Hematopoietic multipotent progenitor cell treated with erythropoietin and hydrocortisone succinate and interleukin-3 and kit ligand, for 8 days (in vitro differentiated cells): Measurements from ENCODE around the gene XXYLT1.
"Not testable (repeated sequence)": the region's sequence is repeated elsewhere in the genome, so short reads cannot be mapped to it uniquely, and the experiment has no call there.

ENCODE experiments used
- DNase-seq: peaks from one replicate; pipeline ENCODE4 v3.0.0-alpha.2; 2015

XXYLT1 gene

GRCh38 chr3:195094191-195094921 lies 176.6 kb downstream of the XXYLT1 start:
- DNase-seq, result no peak

GRCh38 chr3:195093731-195094130 lies 177.2 kb downstream of the XXYLT1 start:
- DNase-seq, result no peak

DNA sequence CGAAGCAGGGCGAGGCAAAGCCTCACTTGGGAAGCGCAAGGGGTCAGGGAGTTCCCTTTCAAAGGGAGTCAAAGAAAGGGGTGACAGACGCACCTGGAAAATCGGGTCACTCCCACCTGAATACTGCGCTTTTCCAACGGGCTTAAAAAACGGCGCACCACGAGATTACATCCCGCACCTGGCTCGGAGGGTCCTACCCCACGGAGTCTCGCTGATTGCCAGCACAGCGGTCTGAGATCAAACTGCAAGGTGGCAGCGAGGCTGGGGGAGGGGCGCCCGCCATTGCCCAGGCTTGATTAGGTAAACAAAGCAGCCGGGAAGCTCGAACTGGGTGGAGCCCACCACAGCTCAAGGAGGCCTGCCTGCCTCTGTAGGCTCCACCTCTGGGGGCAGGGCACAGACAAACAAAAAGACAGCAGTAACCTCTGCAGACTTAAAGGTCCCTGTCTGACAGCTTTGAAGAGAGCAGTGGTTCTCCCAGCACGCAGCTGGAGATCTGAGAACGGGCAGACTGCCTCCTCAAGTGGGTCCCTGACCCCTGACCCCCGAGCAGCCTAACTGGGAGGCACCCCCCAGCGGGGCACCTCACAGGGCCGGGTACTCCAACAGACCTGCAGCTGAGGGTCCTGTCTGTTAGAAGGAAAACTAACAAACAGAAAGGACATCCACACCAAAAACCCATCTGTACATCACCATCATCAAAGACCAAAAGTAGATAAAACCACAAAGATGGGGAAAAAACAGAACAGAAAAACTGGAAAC lies 182.9 kb downstream of the XXYLT1 start:
- not testable (repeated sequence) for DNase-seq

DNA sequence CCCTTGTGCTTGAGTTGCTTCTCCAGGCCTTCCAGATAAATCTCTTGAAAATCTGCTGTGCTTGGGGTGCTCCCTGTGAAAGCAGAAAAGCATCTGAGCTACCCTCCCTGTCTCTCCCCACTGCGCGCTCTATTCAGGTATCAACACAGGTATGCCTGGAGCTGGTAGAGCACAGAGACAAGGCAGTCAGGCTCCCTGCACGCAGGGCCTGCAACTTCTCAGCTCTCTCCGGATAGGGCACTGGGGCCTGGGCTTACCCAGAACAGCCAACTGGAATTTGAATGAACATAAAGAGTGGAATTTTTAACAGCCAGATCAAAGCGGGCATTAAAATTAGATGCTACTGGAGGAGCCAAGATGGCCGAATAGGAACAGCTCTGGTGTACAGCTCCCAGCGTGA lies 183.6 kb downstream of the XXYLT1 start:
- no peak for DNase-seq

DNA sequence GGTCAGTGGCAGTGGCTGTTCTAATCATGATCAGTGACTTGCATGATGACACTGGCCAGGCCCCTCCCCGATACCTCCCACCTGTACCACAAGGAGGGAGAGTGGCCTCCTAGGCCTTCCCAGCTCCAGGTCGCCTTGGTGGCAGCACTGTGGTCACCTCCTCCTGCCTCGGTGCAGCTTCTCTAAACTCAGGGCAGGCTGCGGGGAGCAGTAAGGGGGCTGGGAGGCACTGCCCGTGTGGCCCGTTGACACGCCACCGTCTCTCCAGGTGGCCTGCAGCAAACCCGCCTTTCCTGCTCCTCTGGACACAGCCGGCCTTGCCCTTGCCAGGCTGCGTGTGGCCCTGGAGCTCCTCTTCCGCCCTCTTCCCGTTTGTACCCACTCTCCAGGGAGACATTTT lies 184.1 kb downstream of the XXYLT1 start:
- no peak for DNase-seq

GRCh38 chr3:195086341-195086740 lies 184.6 kb downstream of the XXYLT1 start:
- no peak for DNase-seq

- DNase-seq, result no peak
These were observed 185.4 kb downstream of the XXYLT1 start for GRCh38 chr3:195085356-195086130.

DNA sequence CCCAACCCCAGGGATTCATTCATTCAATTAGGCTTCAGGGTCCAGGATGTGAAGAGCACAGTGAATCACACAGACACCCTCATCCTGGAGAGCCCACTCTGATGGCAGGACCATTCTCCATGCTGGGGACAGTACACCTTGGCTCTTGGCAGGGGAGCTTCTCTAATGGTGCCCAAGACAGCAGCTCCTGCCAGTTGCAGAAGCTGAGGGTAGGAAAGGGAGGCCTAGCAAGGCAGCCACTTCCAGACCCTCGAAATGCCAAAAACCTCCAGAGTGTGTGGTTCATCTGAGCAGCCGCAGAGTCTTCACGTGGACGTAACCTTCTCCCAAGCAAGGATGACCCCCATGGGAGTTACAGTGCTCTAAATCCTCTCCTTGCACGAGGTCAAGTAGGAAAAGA lies 186.2 kb downstream of the XXYLT1 start:
- DNase-seq, result no peak

DNA sequence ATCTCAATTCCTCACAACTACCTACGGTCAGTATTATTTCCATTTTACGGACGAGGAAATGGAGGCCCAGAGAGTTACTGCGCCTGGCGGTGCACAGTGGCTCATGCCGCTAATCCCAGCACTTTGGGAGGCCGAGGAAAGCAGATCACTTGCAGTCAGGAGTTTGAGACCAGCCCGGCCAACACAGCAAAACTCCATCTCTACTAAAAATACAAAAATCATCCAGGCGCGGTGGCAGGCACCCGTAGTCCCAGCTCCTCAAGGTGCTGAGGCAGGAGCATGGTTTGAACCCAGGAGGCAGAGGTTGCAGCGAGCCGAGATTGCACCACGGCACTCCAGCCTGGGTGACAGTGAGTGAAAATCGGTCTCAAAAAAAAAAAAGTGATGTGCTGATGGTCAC lies 187.3 kb downstream of the XXYLT1 start:
- no peak for DNase-seq

DNA sequence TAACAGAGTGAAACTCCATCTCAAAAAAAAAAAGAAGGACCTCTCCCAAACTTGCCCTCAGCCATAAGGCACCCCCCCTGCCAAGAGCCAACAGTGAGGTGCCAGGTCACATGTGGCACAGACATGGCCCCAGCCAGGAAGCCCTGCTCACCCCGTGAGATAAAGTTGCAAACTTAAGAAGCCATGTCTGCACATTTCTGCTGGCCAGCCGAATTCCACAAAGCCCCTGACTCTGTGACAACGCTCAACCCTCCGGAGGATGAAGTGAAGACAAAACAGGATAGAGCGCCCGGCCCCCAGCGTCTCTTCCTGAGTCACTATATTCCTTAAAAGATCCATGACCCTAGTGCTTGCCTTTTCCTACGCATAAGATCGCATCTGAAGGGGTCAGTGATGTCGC lies 188.1 kb downstream of the XXYLT1 start:
- no peak for DNase-seq

GRCh38 chr3:195081242-195081963 lies 189.6 kb downstream of the XXYLT1 start:
- peak; percentile 18 for DNase-seq

GRCh38 chr3:195080571-195081151 lies 190.3 kb downstream of the XXYLT1 start:
- no peak for DNase-seq

DNA sequence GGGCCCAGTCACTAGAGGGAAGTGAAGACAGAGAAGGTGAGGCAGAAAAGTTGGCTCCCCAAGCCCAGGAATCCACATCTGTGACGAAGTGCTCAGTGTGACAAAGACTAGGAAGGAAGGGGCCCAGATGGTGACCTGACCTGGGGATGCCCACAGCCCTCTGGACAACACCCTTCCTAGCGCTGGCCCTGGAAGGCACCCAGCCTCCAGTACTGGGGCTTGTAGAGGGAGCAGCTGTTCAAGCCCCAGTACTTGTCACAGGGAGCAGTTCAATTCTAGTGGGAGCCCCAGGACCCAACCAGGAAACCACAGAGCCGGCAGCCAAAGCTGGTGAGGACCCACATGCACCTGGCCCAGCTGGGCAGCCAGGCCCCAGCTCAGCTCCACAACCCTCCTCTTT lies 190.8 kb downstream of the XXYLT1 start:
- DNase-seq, result no peak

DNA sequence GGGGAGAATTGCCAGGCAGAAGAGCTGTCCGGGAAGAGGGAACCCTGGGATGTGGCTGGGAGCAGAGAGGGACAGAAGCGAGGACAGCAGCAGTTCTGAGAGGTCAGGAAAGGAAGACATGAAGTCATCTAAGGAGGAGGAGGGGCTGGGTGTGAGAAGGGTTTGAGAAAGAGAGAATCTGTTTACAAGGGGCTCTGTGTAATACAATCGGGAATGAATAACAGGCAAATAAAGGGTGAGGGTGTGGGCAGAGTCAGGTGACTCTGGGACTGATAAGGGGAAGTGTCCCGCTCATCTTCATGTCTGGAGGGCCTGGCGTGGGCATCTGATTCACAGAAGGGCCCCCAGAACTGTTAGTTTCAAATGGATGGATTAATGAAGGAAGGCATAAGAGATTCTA lies 191.3 kb downstream of the XXYLT1 start:
- no peak for DNase-seq

DNA sequence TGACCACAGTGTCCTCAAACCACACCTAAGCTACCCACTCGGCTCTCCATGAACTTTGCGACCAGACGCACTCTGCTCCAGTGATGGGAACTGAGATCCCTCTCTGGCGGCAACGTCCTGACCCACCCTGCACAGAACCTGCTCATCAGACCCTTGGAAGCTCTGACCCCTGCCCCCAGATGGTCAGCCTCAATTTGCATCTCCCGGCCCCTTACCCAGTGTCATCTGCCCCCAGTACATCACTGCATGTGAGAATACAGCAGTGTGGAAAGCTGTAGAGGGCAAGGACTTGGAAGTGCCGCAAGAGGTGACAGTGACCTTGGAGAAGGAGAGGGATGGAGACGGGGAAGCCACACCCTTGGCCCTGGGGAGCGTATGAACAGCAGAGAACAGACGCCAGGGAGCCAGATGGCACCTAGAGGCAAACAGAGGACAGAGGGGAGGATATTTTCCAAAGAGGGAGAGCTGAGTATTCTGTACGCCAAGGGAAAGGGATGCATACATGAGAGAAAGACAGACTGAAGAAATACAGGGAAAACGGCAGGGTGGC lies 192.0 kb downstream of the XXYLT1 start:
- no peak for DNase-seq

GRCh38 chr3:195077611-195078540 lies 193.1 kb downstream of the XXYLT1 start:
- DNase-seq, result no peak

GRCh38 chr3:195076981-195077610 lies 193.9 kb downstream of the XXYLT1 start:
- DNase-seq, result no peak

DNA sequence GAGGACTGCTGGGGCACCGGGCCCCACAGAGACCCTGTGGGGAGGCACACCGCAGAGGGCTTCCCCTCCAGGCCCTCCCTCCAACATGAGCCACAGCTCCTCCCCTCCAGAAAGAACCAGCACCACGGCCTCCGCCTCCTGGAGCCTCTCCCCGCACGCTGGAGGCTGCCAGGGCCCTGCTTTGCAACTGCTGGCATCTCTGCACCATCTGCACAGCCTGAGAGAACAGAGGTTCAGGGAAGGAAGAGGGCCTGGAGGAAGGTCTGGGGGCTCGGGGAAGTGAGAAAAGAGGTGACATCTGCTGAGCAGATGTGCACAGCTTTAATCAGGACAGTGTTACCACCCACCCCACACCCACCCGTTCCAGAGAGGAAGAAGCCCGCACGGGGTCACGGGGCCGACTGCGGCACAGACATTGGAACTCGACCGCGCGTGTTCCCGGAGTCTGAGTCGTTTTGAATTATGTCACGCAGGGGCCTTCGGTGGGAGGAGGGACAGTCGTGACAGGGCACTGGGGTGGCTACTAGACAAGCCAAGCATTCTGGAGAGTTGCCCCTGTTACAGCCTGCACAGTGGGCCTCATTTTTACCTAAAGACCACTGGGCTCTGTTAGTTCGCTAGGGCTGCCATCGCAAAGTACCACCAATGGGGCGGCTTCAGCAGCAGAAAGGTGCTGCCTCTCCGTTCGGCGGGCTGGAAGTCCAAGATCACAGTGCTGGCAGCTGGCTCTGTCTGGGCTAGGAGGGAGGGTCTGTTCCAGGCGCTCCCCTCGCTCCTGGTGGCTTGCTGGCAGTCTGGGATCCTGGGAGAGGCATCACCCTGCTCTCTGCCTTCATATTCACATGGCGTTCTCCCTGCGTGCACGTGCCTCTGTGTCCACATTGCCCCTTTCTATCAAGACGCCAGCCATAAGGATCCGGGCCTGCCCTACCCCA lies 194.8 kb downstream of the XXYLT1 start:
- no peak for DNase-seq

GRCh38 chr3:195075199-195075940 lies 195.6 kb downstream of the XXYLT1 start:
- no peak for DNase-seq
